GM21825 (cell line): Measurements from ENCODE around the gene ADGRG1.

Experiments
- ATAC-seq: cut with Tn5 transposase; IDR thresholded peaks from one replicate; pipeline ENCODE4 v1.9.1; 2021; ENCODE audit warnings: mild to moderate bottlenecking, moderate library complexity; ENCODE audit not compliant: unreplicated experiment

Gene ADGRG1

DNA sequence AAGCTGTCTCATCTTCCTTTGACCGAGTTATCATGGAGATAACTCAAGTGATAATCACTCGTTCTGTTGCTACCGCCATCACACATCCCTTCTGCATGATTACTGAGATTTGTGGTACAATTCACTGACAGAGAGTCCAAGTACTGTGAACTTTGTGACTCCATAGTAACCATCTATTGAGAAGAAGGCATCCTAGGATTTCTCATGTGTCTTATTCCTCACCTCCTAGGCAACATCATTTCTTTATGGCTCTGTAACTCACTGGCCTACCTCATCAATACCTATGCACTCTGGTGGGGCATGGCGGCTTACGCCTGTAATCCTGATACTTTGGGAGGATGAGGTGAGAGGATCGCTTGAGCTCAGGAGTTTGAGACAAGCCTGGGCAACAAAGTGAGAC, 85.6 kb downstream of the ADGRG1 start:
- no peak for ATAC-seq
